Activated naive CD8-positive, alpha-beta T cell treated with anti-CD3 and anti-CD28 coated beads, Interleukin-2, amount 50 U/mL, for 24 hours (primary cell): ENCODE results near the gene DPEP2NB.
"Not testable (repeated sequence)": the region's sequence is repeated elsewhere in the genome, so short reads cannot be mapped to it uniquely, and the experiment has no call there.

Experiments used
- ATAC-seq: fragments of 150-1000 bp; cut with Tn5 transposase; one replicate; pipeline ENCODE4 v1.10.0; 2021
- DNase-seq: peaks from one replicate; pipeline ENCODE4 v3.0.0; 2021
- H3K27ac Mint-ChIP-seq: one replicate; pipeline ENCODE4 v1.8.0; 2021; ENCODE audit warnings: mild to moderate bottlenecking, mixed read lengths
- H3K27me3 Mint-ChIP-seq: one replicate; pipeline ENCODE4 v1.8.0; 2021; ENCODE audit warnings: mixed read lengths
- H3K36me3 Mint-ChIP-seq: one replicate; pipeline ENCODE4 v1.8.0; 2021; ENCODE audit warnings: low read depth, mixed read lengths
- H3K4me1 Mint-ChIP-seq: one replicate; pipeline ENCODE4 v1.8.0; 2021; ENCODE audit warnings: mixed read lengths
- H3K4me3 Mint-ChIP-seq: one replicate; pipeline ENCODE4 v1.8.0; 2021; ENCODE audit warnings: mild to moderate bottlenecking, moderate library complexity, mixed read lengths
- H3K9me3 Mint-ChIP-seq: one replicate; pipeline ENCODE4 v1.8.0; 2021; ENCODE audit warnings: mixed read lengths

The DPEP2NB gene

GRCh38 chr16:68030108-68030507 is 14.4 kb upstream of the DPEP2NB start:
- Mint-ChIP-seq H3K4me1 (peaks cover 14% of the 10 kb centered on the region), H3K36me3 (peaks cover 42% of the 10 kb centered on the region)
- H3K27ac Mint-ChIP-seq, H3K4me3 Mint-ChIP-seq, DNase-seq, H3K27me3 Mint-ChIP-seq, H3K9me3 Mint-ChIP-seq, ATAC-seq: not testable (repeated sequence)

- DNase-seq (no peak), ATAC-seq (no peak)
- Mint-ChIP-seq H3K36me3 (peaks cover 40% of the 10 kb centered on the region), H3K4me3 (no peak overlapping the region), H3K27ac (no peak overlapping the region), H3K27me3 (no peaks in the 10 kb centered on the region), H3K9me3 (no peaks in the 10 kb centered on the region), H3K4me1 (peaks cover 20% of the 10 kb centered on the region)
Observed at GRCh38 chr16:68028996-68029395, 13.3 kb upstream of the DPEP2NB start.

GRCh38 chr16:68022728-68023537 is 7.2 kb upstream of the DPEP2NB start, which contains the start of the genes DDX28 and DUS2:
Gene DDX28 (minus strand): TSS chr16:68023232. CDS start chr16:68023202, 30 bp downstream.
Gene DUS2 (plus strand): TSS chr16:68023284. CDS start chr16:68038024, 14,740 bp downstream.
- DNase-seq (peak; percentile 95), ATAC-seq (peak; percentile 88)
- H3K4me1 Mint-ChIP-seq = peaks cover 34% of the 10 kb centered on the region
- peaks cover 46% of the 10 kb centered on the region for H3K36me3 Mint-ChIP-seq
- H3K27ac Mint-ChIP-seq = peak within 1 kb of the TSS; percentile 97
- peak within 1 kb of the TSS; percentile 95 for H3K4me3 Mint-ChIP-seq
- H3K9me3 Mint-ChIP-seq = no peaks in the 10 kb centered on the region
- peaks cover 2% of the 10 kb centered on the region for H3K27me3 Mint-ChIP-seq

- Mint-ChIP-seq H3K27me3 (peaks cover 2% of the 10 kb centered on the region), H3K4me1 (peaks cover 34% of the 10 kb centered on the region), H3K9me3 (no peaks in the 10 kb centered on the region), H3K4me3 (peak overlapping the region; percentile 95), H3K27ac (peak overlapping the region; percentile 97), H3K36me3 (peaks cover 40% of the 10 kb centered on the region)
- no peak for DNase-seq
- ATAC-seq = peak; percentile 5
Observed at GRCh38 chr16:68022278-68022727, 6.6 kb upstream of the DPEP2NB start.

GRCh38 chr16:68021490-68021889 is 5.8 kb upstream of the DPEP2NB start:
- DNase-seq = no peak
- H3K27ac Mint-ChIP-seq = peak overlapping the region; percentile 97
- H3K27me3 Mint-ChIP-seq = peaks cover 2% of the 10 kb centered on the region
- peaks cover 33% of the 10 kb centered on the region for H3K36me3 Mint-ChIP-seq
- peak overlapping the region; percentile 95 for H3K4me3 Mint-ChIP-seq
- no peaks in the 10 kb centered on the region for H3K9me3 Mint-ChIP-seq
- ATAC-seq = no peak
- H3K4me1 Mint-ChIP-seq = peaks cover 34% of the 10 kb centered on the region

- no peak for ATAC-seq
- no peak for DNase-seq
- Mint-ChIP-seq H3K36me3 (peaks cover 19% of the 10 kb centered on the region), H3K27ac (no peak overlapping the region), H3K4me3 (no peak overlapping the region), H3K4me1 (peaks cover 28% of the 10 kb centered on the region), H3K9me3 (no peaks in the 10 kb centered on the region), H3K27me3 (peaks cover 2% of the 10 kb centered on the region)
Observed at GRCh38 chr16:68019167-68019680, 3.5 kb upstream of the DPEP2NB start.

GRCh38 chr16:68013440-68013839 is 2.3 kb downstream of the DPEP2NB start:
- no peak for ATAC-seq
- Mint-ChIP-seq H3K4me3 (no peak overlapping the region), H3K9me3 (no peaks in the 10 kb centered on the region), H3K27ac (no peak overlapping the region), H3K4me1 (peaks cover 14% of the 10 kb centered on the region), H3K27me3 (no peaks in the 10 kb centered on the region), H3K36me3 (no peaks in the 10 kb centered on the region)
- no peak for DNase-seq

GRCh38 chr16:68009872-68010271 is 5.8 kb downstream of the DPEP2NB start:
- H3K4me1 Mint-ChIP-seq = peaks cover 30% of the 10 kb centered on the region
- not testable (repeated sequence) for H3K4me3 Mint-ChIP-seq, DNase-seq, H3K36me3 Mint-ChIP-seq, ATAC-seq, H3K27ac Mint-ChIP-seq, H3K9me3 Mint-ChIP-seq, H3K27me3 Mint-ChIP-seq

GRCh38 chr16:68009157-68009735 is 6.5 kb downstream of the DPEP2NB start:
- Mint-ChIP-seq H3K4me1 (peaks cover 28% of the 10 kb centered on the region), H3K36me3 (no peaks in the 10 kb centered on the region), H3K27ac (no peak overlapping the region), H3K27me3 (no peaks in the 10 kb centered on the region), H3K4me3 (no peak overlapping the region), H3K9me3 (no peaks in the 10 kb centered on the region)
- ATAC-seq = no peak
- no peak for DNase-seq

GRCh38 chr16:68005786-68006286 is 9.9 kb downstream of the DPEP2NB start:
- H3K27me3 Mint-ChIP-seq = no peaks in the 10 kb centered on the region
- no peaks in the 10 kb centered on the region for H3K36me3 Mint-ChIP-seq
- ATAC-seq (peak; percentile 71), DNase-seq (no peak)
- H3K27ac Mint-ChIP-seq = peak overlapping the region; percentile 86
- H3K4me3 Mint-ChIP-seq = peak overlapping the region; percentile 15
- H3K4me1 Mint-ChIP-seq = peaks cover 24% of the 10 kb centered on the region
- no peaks in the 10 kb centered on the region for H3K9me3 Mint-ChIP-seq

GRCh38 chr16:68005211-68005610 is 10.5 kb downstream of the DPEP2NB start:
- Mint-ChIP-seq H3K36me3 (no peaks in the 10 kb centered on the region), H3K4me1 (peaks cover 30% of the 10 kb centered on the region), H3K27ac (peak overlapping the region; percentile 86), H3K4me3 (no peak overlapping the region), H3K9me3 (no peaks in the 10 kb centered on the region), H3K27me3 (no peaks in the 10 kb centered on the region)
- no peak for DNase-seq
- ATAC-seq = no peak

- Mint-ChIP-seq H3K36me3 (no peaks in the 10 kb centered on the region), H3K27ac (no peak overlapping the region), H3K27me3 (no peaks in the 10 kb centered on the region), H3K4me1 (peaks cover 46% of the 10 kb centered on the region), H3K4me3 (no peak overlapping the region), H3K9me3 (no peaks in the 10 kb centered on the region)
- no peak for DNase-seq
- no peak for ATAC-seq
Observed at GRCh38 chr16:68003031-68003430, 12.7 kb downstream of the DPEP2NB start.

GRCh38 chr16:68000450-68000849 is 15.3 kb downstream of the DPEP2NB start:
- peaks cover 52% of the 10 kb centered on the region for H3K4me1 Mint-ChIP-seq
- DNase-seq (no peak), ATAC-seq (no peak)
- H3K9me3 Mint-ChIP-seq = no peaks in the 10 kb centered on the region
- no peaks in the 10 kb centered on the region for H3K27me3 Mint-ChIP-seq
- H3K36me3 Mint-ChIP-seq = no peaks in the 10 kb centered on the region
- peak overlapping the region; percentile 55 for H3K27ac Mint-ChIP-seq
- H3K4me3 Mint-ChIP-seq = no peak overlapping the region

- Mint-ChIP-seq H3K27me3 (no peaks in the 10 kb centered on the region), H3K4me3 (peak overlapping the region; percentile 71), H3K4me1 (peaks cover 55% of the 10 kb centered on the region), H3K27ac (peak overlapping the region; percentile 83), H3K36me3 (no peaks in the 10 kb centered on the region), H3K9me3 (no peaks in the 10 kb centered on the region)
- DNase-seq (no peak), ATAC-seq (no peak)
Observed at GRCh38 chr16:67999985-68000384, 15.7 kb downstream of the DPEP2NB start.
